Panc1 (cell line): ENCODE data around the gene ECHDC3. TPM values are rescaled to one million over a fixed set of nuclear protein-coding genes. Genes with fewer than 3 reads are reported as not detected.

ENCODE experiments used
- ATAC-seq: fragments of 200-7000 bp; cut with Tn5 transposase; 2 replicates; pipeline ENCODE4 v1.9.1; 2020; ENCODE audit warnings: mild to moderate bottlenecking, moderate library complexity
- BruUV-seq: library from RNA; stranded (reverse); fragments of 400-500 nt; replicated peaks from 2 replicates; lab custom pipeline; 2021; lab: Mats Ljungman, UMichigan
- CTCF ChIA-PET: fragments of 300-600 bp; sonication (Branson Sonifier 250); formaldehyde crosslinking; loops from one replicate; lab custom pipeline; 2022; ENCODE audit warnings: antibody characterized with exemption; lab: Charles Lee
- POLR2A ChIA-PET: fragments of 300-600 bp; sonication (Branson Sonifier 250); formaldehyde crosslinking; loops from one replicate; lab custom pipeline; 2022; ENCODE audit warnings: antibody characterized with exemption; lab: Charles Lee
- DNase-seq: peaks from one replicate; pipeline ENCODE4 v3.0.0-alpha.2; 2010; ENCODE audit warnings: low read depth, low spot score
- H3K27ac ChIP-seq: 2 replicates; pipeline ENCODE4 v1.5.1; 2011; ENCODE audit warnings: mild to moderate bottlenecking, low read length, inconsistent platforms
- H3K27me3 ChIP-seq: fragments of 200-500 bp; sonication (Bioruptor generic); 2 replicates; pipeline ENCODE4 v1.6.0; 2014; ENCODE audit warnings: low read length, inconsistent platforms; ENCODE audit not compliant: control insufficient read depth, insufficient read depth
- H3K36me3 ChIP-seq: fragments of 200-500 bp; sonication (Bioruptor generic); 2 replicates; pipeline ENCODE4 v1.5.1; 2014; ENCODE audit warnings: inconsistent platforms, mild to moderate bottlenecking, low read length, moderate library complexity; ENCODE audit not compliant: control insufficient read depth, insufficient read depth
- H3K4me1 ChIP-seq: 2 replicates; pipeline ENCODE4 v1.5.1; 2011; ENCODE audit warnings: inconsistent platforms, mild to moderate bottlenecking, low read length, moderate library complexity; ENCODE audit not compliant: control insufficient read depth, insufficient read depth
- H3K4me3 ChIP-seq, 2 experiments: 2 replicates each; pipeline ENCODE4 v1.5.1; 2011 to 2012; ENCODE audit warnings: low read depth in 2 of 2, low read length in 2 of 2, mild to moderate bottlenecking in 2 of 2, inconsistent platforms in 1 of 2, moderate library complexity in 1 of 2
- H3K9me3 ChIP-seq: fragments of 200-500 bp; sonication (Bioruptor generic); 2 replicates; pipeline ENCODE4 v1.5.1; 2014; ENCODE audit warnings: low read depth, mild to moderate bottlenecking, inconsistent platforms, low read length, moderate library complexity; ENCODE audit not compliant: control insufficient read depth, insufficient read depth
- CTCF ChIP-seq: fragments of 450-650 bp; IDR thresholded peaks from 2 replicates; pipeline ENCODE4 v1.5.1; 2017; ENCODE audit warnings: mild to moderate bottlenecking
- POLR2AphosphoS5 ChIP-seq: IDR thresholded peaks from 2 replicates; pipeline ENCODE4 v1.6.1; 2012; ENCODE audit warnings: mild to moderate bottlenecking, low read depth, low read length, moderate library complexity
- REST ChIP-seq, 2 experiments: IDR thresholded peaks; 2 replicates each; pipeline ENCODE4 v1.6.1; 2011 to 2012; ENCODE audit warnings: low read depth in 2 of 2, control low read depth in 1 of 2, low read length in 1 of 2, mild to moderate bottlenecking in 1 of 2, moderate library complexity in 1 of 2; ENCODE audit not compliant: insufficient read depth in 1 of 2
- SIN3A ChIP-seq: IDR thresholded peaks from 2 replicates; pipeline ENCODE4 v1.6.1; 2012; ENCODE audit warnings: low read depth, mild to moderate bottlenecking, low read length, moderate library complexity, borderline replicate concordance; ENCODE audit not compliant: insufficient read depth
- TCF7L2 ChIP-seq: IDR thresholded peaks from 2 replicates; pipeline ENCODE4 v1.6.1; 2011; ENCODE audit warnings: mild to moderate bottlenecking, low read depth, low read length, inconsistent platforms
- in situ Hi-C: cut with HindIII; loops from 2 replicates; pipeline ENCODE4 v1.10.0; 2016; ENCODE audit warnings: low sequenced_read_pairs, low pct_unique_long_range_greater_than_20kb
- intact Hi-C: fragments of 100-400 bp; cut with micrococcal nuclease; formaldehyde crosslinking; loops from one replicate; pipeline ENCODE4 v1.10.0; 2022; ENCODE audit not compliant: unreplicated experiment
- total RNA-seq: library from RNA; stranded (reverse); gene quantifications from one replicate; pipeline ENCODE4 v1.2.1, GENCODE V29; 2021; ENCODE audit not compliant: unreplicated experiment

ECHDC3 gene
- total RNA-seq, 1 experiment from 2014 or later: 5.8 TPM

- no peak for TF ChIP-seq POLR2AphosphoS5
- TF ChIP-seq CTCF: no peak
- TF ChIP-seq REST (IDR thresholded peaks at IDR 0.05; ENCODE audit: insufficient read depth in 1 of 2, low read depth in 2 of 2, low read length in 1 of 2): no peak
- TF ChIP-seq SIN3A: no peak
- no peak for TF ChIP-seq TCF7L2
- in situ Hi-C loops (no loop called here), intact Hi-C loops (no loop called here)
- Histone ChIP-seq H3K27ac (no peak overlapping the region), H3K4me3 (no peak overlapping the region), H3K36me3 (no peaks in the 10 kb centered on the region), H3K4me1 (no peaks in the 10 kb centered on the region), H3K9me3 (no peaks in the 10 kb centered on the region), H3K27me3 (no peaks in the 10 kb centered on the region)
- CTCF ChIA-PET: no interaction called here
- ATAC-seq (no peak), DNase-seq (no peak)
- POLR2A ChIA-PET: no interaction called here
- BruUV-seq: no TSS peak
Observed at GRCh38 chr10:11727563-11727962, 14.6 kb upstream of the ECHDC3 start.

GRCh38 chr10:11728353-11728752 lies 13.8 kb upstream of the ECHDC3 start:
- CTCF ChIA-PET: no interaction called here
- no peak for DNase-seq
- Histone ChIP-seq H3K4me3 (no peak overlapping the region), H3K27ac (no peak overlapping the region), H3K36me3 (no peaks in the 10 kb centered on the region), H3K4me1 (no peaks in the 10 kb centered on the region), H3K27me3 (no peaks in the 10 kb centered on the region), H3K9me3 (no peaks in the 10 kb centered on the region)
- POLR2A ChIA-PET: no interaction called here
- no TSS peak for BruUV-seq
- intact Hi-C loops (no loop called here), in situ Hi-C loops (no loop called here)
- ATAC-seq: no peak
- TF ChIP-seq TCF7L2: no peak
- no peak for TF ChIP-seq POLR2AphosphoS5
- no peak for TF ChIP-seq SIN3A
- TF ChIP-seq CTCF: no peak
- no peak for TF ChIP-seq REST (IDR thresholded peaks at IDR 0.05; ENCODE audit: insufficient read depth in 1 of 2, low read depth in 2 of 2, low read length in 1 of 2)
